Activated CD4-positive, alpha-beta T cell treated with anti-CD3 and anti-CD28 coated beads, Interleukin-2, amount 50 U/mL, for 4 hours (primary cell): Measurements from ENCODE around the gene ST8SIA6.
"Not testable (repeated sequence)": the region's sequence is repeated elsewhere in the genome, so short reads cannot be mapped to it uniquely, and the experiment has no call there.

Experiments
- DNase-seq, 2 experiments: peaks; one replicate each; pipeline ENCODE4 v3.0.0-alpha.2; 2020

The ST8SIA6 gene

GRCh38 chr10:17456032-17456548, 1.7 kb upstream of the ST8SIA6 start:
- DNase-seq: no peak

GRCh38 chr10:17455015-17455520, 673 bp upstream of the ST8SIA6 start:
- no peak for DNase-seq

GRCh38 chr10:17453373-17454091, 863 bp downstream of the ST8SIA6 start:
- DNase-seq: peak; percentile 27 to 28

GRCh38 chr10:17453035-17453372, 1.4 kb downstream of the ST8SIA6 start:
- DNase-seq: no peak

GRCh38 chr10:17452060-17452841, 2.1 kb downstream of the ST8SIA6 start:
- no peak for DNase-seq

GRCh38 chr10:17450024-17450423, 4.4 kb downstream of the ST8SIA6 start:
- DNase-seq: no peak

GRCh38 chr10:17445400-17445998, 8.9 kb downstream of the ST8SIA6 start:
- DNase-seq: no peak

GRCh38 chr10:17444388-17444714, 10.0 kb downstream of the ST8SIA6 start:
- DNase-seq: no peak

GRCh38 chr10:17443707-17444387, 10.5 kb downstream of the ST8SIA6 start:
- no peak for DNase-seq

GRCh38 chr10:17438583-17438982, 15.8 kb downstream of the ST8SIA6 start:
- no peak for DNase-seq

GRCh38 chr10:17436578-17436977, 17.8 kb downstream of the ST8SIA6 start:
- not testable (repeated sequence) for DNase-seq

- no peak for DNase-seq
Observed at GRCh38 chr10:17435953-17436352, 18.4 kb downstream of the ST8SIA6 start.

- DNase-seq: no peak
Observed at GRCh38 chr10:17435187-17435586, 19.2 kb downstream of the ST8SIA6 start.

- no peak for DNase-seq
Observed at GRCh38 chr10:17432723-17433122, 21.7 kb downstream of the ST8SIA6 start.

- no peak for DNase-seq
Observed at GRCh38 chr10:17431871-17432311, 22.5 kb downstream of the ST8SIA6 start.

- peak; percentile 60 to 67 for DNase-seq
Observed at GRCh38 chr10:17430647-17431355, 23.6 kb downstream of the ST8SIA6 start.

GRCh38 chr10:17429490-17429889, 24.9 kb downstream of the ST8SIA6 start:
- no peak for DNase-seq

GRCh38 chr10:17428351-17429097, 25.9 kb downstream of the ST8SIA6 start:
- DNase-seq: peak; percentile 50 to 56

- no peak for DNase-seq
Observed at GRCh38 chr10:17427666-17428350, 26.6 kb downstream of the ST8SIA6 start.

GRCh38 chr10:17427201-17427600, 27.2 kb downstream of the ST8SIA6 start:
- DNase-seq: no peak

GRCh38 chr10:17426263-17426750, 28.1 kb downstream of the ST8SIA6 start:
- no peak for DNase-seq
